ENCODE measurements around the gene PROSER3. TPM values are rescaled to one million over a fixed set of nuclear protein-coding genes. Genes with fewer than 3 reads are reported as not detected.
A peak's percentile ranks its signal among the peaks of the same experiment; 100 is the strongest.

PROSER3 gene
- total RNA-seq (10 to 100 TPM; 21.8 to 22.2 TPM), polyA plus RNA-seq (ENCODE audit: insufficient read length in 6 of 6) (10 to 100 TPM; 19.0 to 21.4 (median 20.8) TPM)
- long read RNA-seq, donor 1, partial matches to known transcripts, result 0 of 1 reads
- long read RNA-seq, donor 1, other reads (novel, unspliced or antisense), result 0 of 1 reads
- long read RNA-seq, donor 2, partial matches to known transcripts, result 0 of 2 reads
- long read RNA-seq, donor 2, other reads (novel, unspliced or antisense), result 0 of 2 reads
- long read RNA-seq, donor 3, result 0 reads
- long read RNA-seq, donor 4, partial matches to known transcripts, result 0 of 1 reads
- long read RNA-seq, donor 4, other reads (novel, unspliced or antisense), result 0 of 1 reads
- long read RNA-seq, donor 5, partial matches to known transcripts, result 0 of 1 reads
- long read RNA-seq, donor 5, other reads (novel, unspliced or antisense), result 0 of 1 reads
- long read RNA-seq, donor 6, partial matches to known transcripts, result 0 of 2 reads
- long read RNA-seq, donor 6, other reads (novel, unspliced or antisense), result 0 of 2 reads
- long read RNA-seq, donor 7, partial matches to known transcripts, result 0 of 2 reads
- long read RNA-seq, donor 7, other reads (novel, unspliced or antisense), result 0 of 2 reads
- long read RNA-seq, donor 8, partial matches to known transcripts, result 0 of 2 reads
- long read RNA-seq, donor 8, other reads (novel, unspliced or antisense), result 0 of 2 reads
- long read RNA-seq, donor 9, partial matches to known transcripts, result 6 of 6 reads
- long read RNA-seq, donor 9, other reads (novel, unspliced or antisense), result 0 of 6 reads
- long read RNA-seq, donor 10, partial matches to known transcripts, result 0 of 4 reads
- long read RNA-seq, donor 10, other reads (novel, unspliced or antisense), result 2 of 4 reads
- long read RNA-seq, donor 11, result 0 reads
- long read RNA-seq, donor 12, partial matches to known transcripts, result 0 of 1 reads
- long read RNA-seq, donor 12, other reads (novel, unspliced or antisense), result 0 of 1 reads

- H3K27me3 ChIP-seq, result peaks cover 0 to 21% of the 10 kb centered on the region in 2 donors
- ATAC-seq (peak; percentile 94), DNase-seq (peak; percentile 96 to 99 (median 99))
- intact Hi-C loops (cut with DNase I), result no loop called here
- TF ChIP-seq CTCF (IDR thresholded peaks at IDR 0.05), result no peak
- peak within 1 kb of the TSS; percentile 92 to 96 for H3K4me3 ChIP-seq
- peaks cover 0 to 38% of the 10 kb centered on the region in 2 donors for H3K36me3 ChIP-seq
- no peaks in the 10 kb centered on the region for H3K9me3 ChIP-seq
- peak within 1 kb of the TSS; percentile 94 to 95 for H3K27ac ChIP-seq
- peaks cover 13 to 41% of the 10 kb centered on the region in 2 donors for H3K4me1 ChIP-seq
Observed at GRCh38 chr19:35757749-35758608, at the start of gene PROSER3. PROSER3 (plus strand) TSS chr19:35758176; CDS start chr19:35758216, 40 bp downstream.

- intact Hi-C loops (cut with DNase I), result no loop called here
- H3K4me3 ChIP-seq, result no peak overlapping the region
- TF ChIP-seq CTCF (IDR thresholded peaks at IDR 0.05), result no peak
- no peaks in the 10 kb centered on the region for H3K4me1 ChIP-seq
- peak in 1 of 4 donors; percentile 49 for DNase-seq
- no peak for ATAC-seq
- no peaks in the 10 kb centered on the region for H3K36me3 ChIP-seq
- peaks cover 0 to 68% of the 10 kb centered on the region in 2 donors for H3K27me3 ChIP-seq
- H3K9me3 ChIP-seq, result no peaks in the 10 kb centered on the region
- no peak overlapping the region for H3K27ac ChIP-seq
Observed at GRCh38 chr19:35708391-35708790, 49.6 kb upstream of the PROSER3 start.

GRCh38 chr19:35710784-35711723 is 46.9 kb upstream of the PROSER3 start:
- Histone ChIP-seq H3K27ac (no peak overlapping the region), H3K27me3 (peaks cover 0 to 42% of the 10 kb centered on the region in 2 donors), H3K9me3 (no peaks in the 10 kb centered on the region), H3K4me1 (peaks cover 6 to 7% of the 10 kb centered on the region in 2 donors), H3K4me3 (no peak overlapping the region), H3K36me3 (no peaks in the 10 kb centered on the region)
- TF ChIP-seq CTCF (IDR thresholded peaks at IDR 0.05), result no peak
- ATAC-seq (no peak), DNase-seq (no peak)
- intact Hi-C loops (cut with DNase I), result no loop called here
